Tibial nerve (tissue), 4 donors: Measurements from ENCODE around the gene RUNX2. TPM values are rescaled to one million over a fixed set of nuclear protein-coding genes. Genes with fewer than 3 reads are reported as not detected.

Experiments used
- DNase-seq, 2 donors: peaks; one replicate each; pipeline ENCODE4 v3.0.0-alpha.2; 2019; ENCODE audit warnings: low spot score in 2 of 2
- H3K27ac ChIP-seq, 4 donors: fragments of 200-600 bp; sonication (generic) in 3 of 4; one replicate each; pipeline ENCODE4 v1.5.1; 2017 to 2019; ENCODE audit warnings: mild to moderate bottlenecking in 1 of 4
- H3K27me3 ChIP-seq, 2 donors: fragments of 200-600 bp; sonication (generic) in 1 of 2; one replicate each; pipeline versions ENCODE4 v1.5.1 to v1.6.0; 2017 to 2019
- H3K36me3 ChIP-seq, 3 donors: fragments of 200-600 bp; sonication (generic); one replicate each; pipeline ENCODE4 v1.5.1; 2018 to 2019
- H3K4me1 ChIP-seq, 4 donors: fragments of 200-600 bp; sonication (generic) in 3 of 4; one replicate each; pipeline ENCODE4 v1.5.1; 2017 to 2019
- H3K4me3 ChIP-seq, 4 donors: fragments of 200-600 bp; sonication (generic) in 3 of 4; one replicate each; pipeline ENCODE4 v1.5.1; 2017 to 2019; ENCODE audit warnings: mild to moderate bottlenecking in 1 of 4, moderate library complexity in 1 of 4
- H3K9me3 ChIP-seq, 4 donors: fragments of 200-600 bp; sonication (generic) in 3 of 4; one replicate each; pipeline ENCODE4 v1.5.1; 2017 to 2019
- CTCF ChIP-seq, 5 experiments: fragments of 200-600 bp in 3 of 5; fragments of 450-650 bp in 2 of 5; sonication (generic) in 3 of 5; IDR thresholded peaks; one replicate each; pipeline ENCODE4 v1.5.1; 2016 to 2019; ENCODE audit warnings: antibody characterized with exemption in 5 of 5, mild to moderate bottlenecking in 3 of 5, moderate library complexity in 2 of 5
- EP300 ChIP-seq, 2 donors: sonication (generic); formaldehyde crosslinking; IDR thresholded peaks; one replicate each; pipeline ENCODE4 v1.6.1; 2017; ENCODE audit warnings: antibody characterized with exemption in 2 of 2, mild to moderate bottlenecking in 1 of 2
- POLR2A ChIP-seq, 2 donors: fragments of 450-650 bp; IDR thresholded peaks; one replicate each; pipeline ENCODE4 v1.6.1; 2017; ENCODE audit warnings: antibody characterized with exemption in 2 of 2, mild to moderate bottlenecking in 2 of 2, moderate library complexity in 2 of 2
- WGBS, 2 donors: methylation state at CpG; one replicate each; pipeline ENCODE4 v1.1.5; 2018; 5-methylcytosine and 5-hydroxymethylcytosine counted together
- total RNA-seq, 4 donors: library from RNA; depleted of rRNA; stranded (reverse); fragments of >200 nt; gene quantifications; one replicate each; pipeline ENCODE4 v1.1.0, GENCODE V29; 2016

The RUNX2 gene
- total RNA-seq, 4 donors from 2014 or later = 6.3 to 12.3 (median 7.8) TPM

GRCh38 chr6:45684476-45684875, 356.3 kb downstream of the RUNX2 start:
- DNase-seq = no peak
- Histone ChIP-seq H3K27me3 (no peaks in the 10 kb centered on the region), H3K27ac (no peak overlapping the region), H3K4me1 (no peaks in the 10 kb centered on the region), H3K4me3 (no peak overlapping the region), H3K36me3 (no peaks in the 10 kb centered on the region), H3K9me3 (peaks cover 0 to 26% (median 0%) of the 10 kb centered on the region in 4 donors)
- no peak for TF ChIP-seq POLR2A (IDR thresholded peaks at IDR 0.05)
- TF ChIP-seq EP300 (IDR thresholded peaks at IDR 0.05) = no peak
- no peak for TF ChIP-seq CTCF (IDR thresholded peaks at IDR 0.05)

DNA sequence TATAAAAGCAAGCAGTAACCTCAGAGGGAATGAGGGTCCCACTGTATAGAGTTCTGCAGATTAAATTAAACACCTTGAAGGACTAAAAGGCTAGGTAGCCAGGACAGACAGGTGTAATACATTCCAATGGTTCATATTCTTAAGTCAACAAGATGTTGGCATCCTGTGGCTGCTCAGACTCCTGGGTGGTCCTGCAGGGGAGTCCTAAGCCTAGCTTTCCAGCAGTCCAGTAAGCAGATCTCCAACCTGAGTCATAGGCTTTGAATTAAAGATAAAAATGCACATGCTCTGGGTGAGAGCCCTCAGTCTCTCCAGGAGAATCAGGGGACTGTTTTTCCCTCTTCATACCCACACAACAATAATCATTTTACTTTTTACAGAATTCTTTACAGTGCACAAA, 356.9 kb downstream of the RUNX2 start:
- H3K4me3 ChIP-seq = no peak overlapping the region
- no peak overlapping the region for H3K27ac ChIP-seq
- no peaks in the 10 kb centered on the region for H3K27me3 ChIP-seq
- DNase-seq = no peak
- no peaks in the 10 kb centered on the region for H3K36me3 ChIP-seq
- TF ChIP-seq EP300 (IDR thresholded peaks at IDR 0.05) = no peak
- no peak for TF ChIP-seq CTCF (IDR thresholded peaks at IDR 0.05)
- no peak for TF ChIP-seq POLR2A (IDR thresholded peaks at IDR 0.05)
- H3K9me3 ChIP-seq = peaks cover 0 to 20% (median 0%) of the 10 kb centered on the region in 4 donors
- H3K4me1 ChIP-seq = no peaks in the 10 kb centered on the region

GRCh38 chr6:45686841-45687569, 358.9 kb downstream of the RUNX2 start:
- 90 to 91% methylated on average over 8 of the region's 8 CpGs for WGBS, 2 donors
- H3K36me3 ChIP-seq = no peaks in the 10 kb centered on the region
- TF ChIP-seq CTCF (IDR thresholded peaks at IDR 0.05) (no peak), POLR2A (IDR thresholded peaks at IDR 0.05) (no peak), EP300 (IDR thresholded peaks at IDR 0.05) (no peak)
- no peaks in the 10 kb centered on the region for H3K27me3 ChIP-seq
- H3K9me3 ChIP-seq = peaks cover 0 to 5% (median 0%) of the 10 kb centered on the region in 4 donors
- no peak overlapping the region for H3K4me3 ChIP-seq
- no peak overlapping the region for H3K27ac ChIP-seq
- no peak for DNase-seq
- H3K4me1 ChIP-seq = no peaks in the 10 kb centered on the region

GRCh38 chr6:45687570-45687969, 359.4 kb downstream of the RUNX2 start:
- 88 to 89% methylated on average over 9 of the region's 9 CpGs for WGBS, 2 donors

More at GRCh38 chr6:45687570-45687969, 359.4 kb downstream of the RUNX2 start:
- H3K4me1 ChIP-seq = no peaks in the 10 kb centered on the region
- H3K4me3 ChIP-seq = no peak overlapping the region
- no peaks in the 10 kb centered on the region for H3K27me3 ChIP-seq
- H3K9me3 ChIP-seq = no peaks in the 10 kb centered on the region
- H3K36me3 ChIP-seq = no peaks in the 10 kb centered on the region
- DNase-seq = no peak
- H3K27ac ChIP-seq = no peak overlapping the region
- TF ChIP-seq EP300 (IDR thresholded peaks at IDR 0.05) (no peak), CTCF (IDR thresholded peaks at IDR 0.05) (no peak), POLR2A (IDR thresholded peaks at IDR 0.05) (no peak)
